Endodermal cell (in vitro differentiated cells): ENCODE results near the gene CXCR4. TPM values are rescaled to one million over a fixed set of nuclear protein-coding genes. Genes with fewer than 3 reads are reported as not detected.

Source experiments
- DNase-seq: peaks from one replicate; pipeline ENCODE4 v3.0.0-alpha.2; 2017
- H3K27ac ChIP-seq: 2 replicates; pipeline ENCODE4 v1.5.1; 2013; ENCODE audit warnings: mild to moderate bottlenecking, low read depth, low read length, moderate library complexity
- H3K27me3 ChIP-seq: 2 replicates; pipeline ENCODE4 v1.6.1; 2013; ENCODE audit warnings: mild to moderate bottlenecking, low read length, moderate library complexity; ENCODE audit not compliant: insufficient read depth, control insufficient read depth, poor library complexity, severe bottlenecking
- H3K36me3 ChIP-seq: 2 replicates; pipeline ENCODE4 v1.7.0; 2013; ENCODE audit warnings: mild to moderate bottlenecking, low read length, moderate library complexity; ENCODE audit not compliant: control insufficient read depth, insufficient read depth
- H3K4me1 ChIP-seq: one replicate; pipeline ENCODE4 v1.7.0; 2013; ENCODE audit warnings: low read length; ENCODE audit not compliant: control insufficient read depth, insufficient read depth
- H3K4me3 ChIP-seq: 2 replicates; pipeline ENCODE4 v1.5.1; 2013; ENCODE audit warnings: mild to moderate bottlenecking, low read length, moderate library complexity
- H3K9ac ChIP-seq: 2 replicates; pipeline ENCODE4 v1.6.1; 2013; ENCODE audit warnings: mild to moderate bottlenecking, low read length, moderate library complexity; ENCODE audit not compliant: poor library complexity, severe bottlenecking; ENCODE audit errors: extremely low read depth
- H3K9me3 ChIP-seq: 2 replicates; pipeline ENCODE4 v1.6.1; 2013; ENCODE audit warnings: mild to moderate bottlenecking, low read length, moderate library complexity; ENCODE audit not compliant: control insufficient read depth
- H3K27ac Mint-ChIP-seq: 2 replicates; pipeline ENCODE4 v1.8.0; 2020; ENCODE audit warnings: mixed read lengths
- H3K27me3 Mint-ChIP-seq: 2 replicates; pipeline ENCODE4 v1.8.0; 2021; ENCODE audit warnings: mild to moderate bottlenecking, mixed read lengths; ENCODE audit not compliant: insufficient read depth
- H3K36me3 Mint-ChIP-seq: 2 replicates; pipeline ENCODE4 v1.8.0; 2020; ENCODE audit warnings: low read depth, mixed read lengths
- H3K4me1 Mint-ChIP-seq: 2 replicates; pipeline ENCODE4 v1.8.0; 2020; ENCODE audit warnings: mixed read lengths
- H3K4me3 Mint-ChIP-seq: 2 replicates; pipeline ENCODE4 v1.8.0; 2020; ENCODE audit warnings: mild to moderate bottlenecking, moderate library complexity, mixed read lengths
- H3K9me3 Mint-ChIP-seq: 2 replicates; pipeline ENCODE4 v1.8.0; 2020; ENCODE audit warnings: mild to moderate bottlenecking, mixed read lengths
- WGBS, 2 experiments: methylation state at CpG; one replicate each; pipeline versions ENCODE4 v1.1.5 to v1.1.7; 2013; ENCODE audit warnings: missing lambda C conversion rate in 2 of 2, mixed read lengths in 1 of 2; ENCODE audit not compliant: insufficient coverage in 1 of 2, insufficient read length in 1 of 2; 5-methylcytosine and 5-hydroxymethylcytosine counted together
- total RNA-seq, 2 donors: library from RNA; stranded (reverse); fragmentation: NEBNext Ultra II Directional in 1 of 2; extraction: Animal tissue kit (Norgen Biotek cat#: 25700) in 1 of 2; gene quantifications; 2 replicates in 1 of 2; 3 replicates in 1 of 2; pipeline ENCODE4 v1.2.1, GENCODE V29; 2021
- TF ChIP-seq, protein P1 (sequence below): fragments of 200-600 bp; sonication (generic); conservative IDR thresholded peaks from 2 replicates; pipeline ENCODE4 v1.5.0; 2021; ENCODE audit warnings: antibody characterized with exemption, mild to moderate bottlenecking

Gene CXCR4
- total RNA-seq, 2 donors from 2014 or later, result 287 to 454 TPM

DNA sequence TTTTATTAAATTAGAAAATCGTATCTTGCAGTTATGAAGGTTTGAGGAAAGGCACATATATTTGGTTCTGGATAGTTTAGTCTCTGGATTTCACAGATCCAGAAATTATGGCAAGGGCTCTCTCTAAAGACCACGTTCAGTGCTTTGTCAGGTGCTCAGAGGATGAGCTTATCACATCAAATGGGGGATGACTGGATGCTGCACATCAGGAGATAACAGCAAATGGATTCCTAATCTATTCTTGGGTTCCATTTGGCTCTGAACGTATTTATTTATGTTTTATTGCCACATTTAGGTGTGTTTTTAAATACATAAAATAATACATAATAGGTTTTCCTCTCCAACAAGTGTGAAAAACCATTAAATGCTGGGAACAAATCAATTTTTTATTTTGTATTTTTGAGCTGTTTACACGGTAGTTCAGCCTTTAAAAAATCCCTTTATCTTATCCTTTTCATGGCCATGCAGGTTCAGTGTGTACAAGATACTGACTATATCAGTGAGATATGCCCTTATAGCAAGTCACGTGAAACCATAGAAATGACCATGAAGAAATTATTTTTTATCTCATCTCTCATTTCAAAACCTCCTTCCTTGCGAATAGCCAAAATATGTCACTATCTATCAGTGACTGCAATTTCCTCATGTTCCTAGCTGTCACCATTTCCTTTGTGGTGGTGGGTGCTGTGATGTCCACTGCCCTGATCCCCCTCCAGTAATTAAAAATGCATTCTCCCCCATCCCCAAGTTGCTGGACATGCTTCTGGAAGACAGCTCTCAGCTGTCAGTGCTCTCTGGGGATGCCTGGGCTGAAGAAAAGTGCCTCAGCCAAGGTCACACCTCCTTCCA, 25.9 kb upstream of the CXCR4 start:
- TF ChIP-seq, protein P1, sequence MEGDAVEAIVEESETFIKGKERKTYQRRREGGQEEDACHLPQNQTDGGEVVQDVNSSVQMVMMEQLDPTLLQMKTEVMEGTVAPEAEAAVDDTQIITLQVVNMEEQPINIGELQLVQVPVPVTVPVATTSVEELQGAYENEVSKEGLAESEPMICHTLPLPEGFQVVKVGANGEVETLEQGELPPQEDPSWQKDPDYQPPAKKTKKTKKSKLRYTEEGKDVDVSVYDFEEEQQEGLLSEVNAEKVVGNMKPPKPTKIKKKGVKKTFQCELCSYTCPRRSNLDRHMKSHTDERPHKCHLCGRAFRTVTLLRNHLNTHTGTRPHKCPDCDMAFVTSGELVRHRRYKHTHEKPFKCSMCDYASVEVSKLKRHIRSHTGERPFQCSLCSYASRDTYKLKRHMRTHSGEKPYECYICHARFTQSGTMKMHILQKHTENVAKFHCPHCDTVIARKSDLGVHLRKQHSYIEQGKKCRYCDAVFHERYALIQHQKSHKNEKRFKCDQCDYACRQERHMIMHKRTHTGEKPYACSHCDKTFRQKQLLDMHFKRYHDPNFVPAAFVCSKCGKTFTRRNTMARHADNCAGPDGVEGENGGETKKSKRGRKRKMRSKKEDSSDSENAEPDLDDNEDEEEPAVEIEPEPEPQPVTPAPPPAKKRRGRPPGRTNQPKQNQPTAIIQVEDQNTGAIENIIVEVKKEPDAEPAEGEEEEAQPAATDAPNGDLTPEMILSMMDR, result no peak
- no peak for DNase-seq

DNA sequence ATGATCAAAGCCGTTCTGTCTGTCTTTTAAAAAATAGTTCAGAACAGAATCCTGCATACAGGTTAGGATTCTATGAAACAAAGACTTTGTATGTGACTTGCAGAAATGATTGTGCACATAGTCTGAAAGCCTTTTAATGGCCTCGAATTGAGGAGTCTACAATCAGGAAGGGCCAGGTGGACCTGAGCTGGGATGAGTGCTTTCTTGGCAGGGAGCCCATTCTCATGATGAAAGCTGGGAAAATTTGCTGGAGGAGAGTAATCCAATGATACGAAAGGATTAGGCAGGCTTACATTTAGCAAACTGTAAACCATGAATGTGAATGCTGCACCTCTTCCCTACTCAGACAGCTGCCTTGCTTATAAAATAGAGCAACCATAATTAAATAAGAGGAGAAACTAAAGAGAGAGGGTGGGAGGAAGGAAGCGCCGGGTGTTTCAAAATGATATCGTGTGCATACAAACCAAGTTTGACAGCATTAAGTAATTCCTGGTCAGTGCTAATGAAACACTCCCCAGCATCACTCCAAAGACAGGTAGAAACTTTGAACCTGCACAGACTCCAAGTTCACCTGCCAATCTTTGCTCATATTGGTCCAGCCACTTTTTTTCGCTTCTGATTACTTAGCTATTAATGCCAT, 23.7 kb upstream of the CXCR4 start:
- H3K9me3 ChIP-seq, result no peaks in the 10 kb centered on the region
- DNase-seq, result no peak
- Mint-ChIP-seq H3K9me3 (no peaks in the 10 kb centered on the region), H3K27ac (no peak overlapping the region), H3K27me3 (peaks cover 3% of the 10 kb centered on the region), H3K36me3 (no peaks in the 10 kb centered on the region), H3K4me1 (peaks cover 50% of the 10 kb centered on the region), H3K4me3 (no peak overlapping the region)
- H3K9ac ChIP-seq, result no peak overlapping the region
- 81 to 91% methylated on average over 5 to 7 of the region's 7 CpGs for WGBS, 2 experiments
- no peak overlapping the region for H3K27ac ChIP-seq
- TF ChIP-seq, protein P1, result no peak
- no peaks in the 10 kb centered on the region for H3K36me3 ChIP-seq
- H3K27me3 ChIP-seq, result no peaks in the 10 kb centered on the region
- no peak overlapping the region for H3K4me3 ChIP-seq
- H3K4me1 ChIP-seq, result peaks cover 14% of the 10 kb centered on the region

More for the DNA sequence above, 25.9 kb upstream of the CXCR4 start:
- H3K36me3 Mint-ChIP-seq, result no peaks in the 10 kb centered on the region
- H3K27me3 ChIP-seq, result no peaks in the 10 kb centered on the region
- no peaks in the 10 kb centered on the region for H3K36me3 ChIP-seq
- H3K4me3 ChIP-seq, result no peak overlapping the region
- H3K27me3 Mint-ChIP-seq, result peaks cover 6% of the 10 kb centered on the region
- no peaks in the 10 kb centered on the region for H3K9me3 Mint-ChIP-seq
- peaks cover 33% of the 10 kb centered on the region for H3K4me1 Mint-ChIP-seq
- H3K4me1 ChIP-seq, result peaks cover 3% of the 10 kb centered on the region
- H3K27ac Mint-ChIP-seq, result no peak overlapping the region
- H3K27ac ChIP-seq, result no peak overlapping the region
- no peak overlapping the region for H3K9ac ChIP-seq
- H3K9me3 ChIP-seq, result no peaks in the 10 kb centered on the region
- no peak overlapping the region for H3K4me3 Mint-ChIP-seq
- WGBS, 2 experiments, result 90 to 93% methylated on average over 3 to 5 of the region's 6 CpGs

DNA sequence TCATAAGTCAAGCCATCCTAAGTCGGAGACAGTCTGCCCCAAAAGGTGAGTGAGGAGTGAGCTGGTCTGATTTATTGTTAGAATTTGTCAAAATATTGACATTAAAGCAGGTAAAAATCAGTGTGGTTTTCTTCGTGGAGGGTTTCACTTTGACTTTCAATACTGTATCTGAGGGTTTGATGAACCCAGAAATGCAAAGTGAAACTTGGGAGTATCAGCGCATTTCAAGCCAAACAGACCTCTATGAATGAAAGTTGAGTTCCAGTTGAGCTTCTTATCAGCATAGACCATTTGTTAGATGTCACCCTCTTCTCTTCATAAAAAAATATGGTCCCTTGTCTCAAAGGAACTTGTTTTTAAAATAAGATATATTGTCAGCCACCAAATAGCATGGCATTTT, 21.7 kb upstream of the CXCR4 start:
- peaks cover 64% of the 10 kb centered on the region for H3K4me1 Mint-ChIP-seq
- 92 to 95% methylated on average over 2 to 3 of the region's 3 CpGs for WGBS, 2 experiments
- Histone ChIP-seq H3K27ac (no peak overlapping the region), H3K27me3 (no peaks in the 10 kb centered on the region), H3K9ac (no peak overlapping the region), H3K4me3 (no peak overlapping the region), H3K36me3 (no peaks in the 10 kb centered on the region), H3K9me3 (no peaks in the 10 kb centered on the region), H3K4me1 (peaks cover 18% of the 10 kb centered on the region)
- TF ChIP-seq, protein P1, result no peak
- H3K4me3 Mint-ChIP-seq, result no peak overlapping the region
- no peak overlapping the region for H3K27ac Mint-ChIP-seq
- H3K36me3 Mint-ChIP-seq, result no peaks in the 10 kb centered on the region
- H3K27me3 Mint-ChIP-seq, result no peaks in the 10 kb centered on the region
- DNase-seq, result no peak
- no peaks in the 10 kb centered on the region for H3K9me3 Mint-ChIP-seq
